Epidermal melanocyte (primary cell): ENCODE data around the gene DHRS4L2.
"Not testable (repeated sequence)": the region's sequence is repeated elsewhere in the genome, so short reads cannot be mapped to it uniquely, and the experiment has no call there.

Experiments used
- DNase-seq: peaks from one replicate; pipeline ENCODE4 v3.0.0; 2011; ENCODE audit warnings: low spot score; ENCODE audit not compliant: insufficient read length

Gene DHRS4L2

DNA sequence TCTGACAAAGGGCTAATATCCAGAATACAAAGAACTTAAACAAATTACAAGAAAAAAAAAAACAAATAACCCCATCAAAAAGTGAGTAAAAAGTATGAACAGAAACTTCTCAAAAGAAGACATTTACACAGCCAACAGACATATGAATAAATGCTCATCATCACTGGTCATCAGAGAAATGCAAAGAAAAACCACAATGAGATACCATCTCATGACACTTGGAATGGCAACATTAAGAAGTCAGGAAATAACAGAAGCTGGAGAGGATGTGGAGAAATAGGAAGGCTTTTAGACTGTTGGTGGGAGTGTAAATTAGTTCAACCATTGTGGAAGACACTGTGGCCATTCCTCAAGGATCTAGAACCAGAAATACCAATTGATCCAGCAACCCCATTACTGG is 30.2 kb downstream of the DHRS4L2 start:
- not testable (repeated sequence) for DNase-seq

DNA sequence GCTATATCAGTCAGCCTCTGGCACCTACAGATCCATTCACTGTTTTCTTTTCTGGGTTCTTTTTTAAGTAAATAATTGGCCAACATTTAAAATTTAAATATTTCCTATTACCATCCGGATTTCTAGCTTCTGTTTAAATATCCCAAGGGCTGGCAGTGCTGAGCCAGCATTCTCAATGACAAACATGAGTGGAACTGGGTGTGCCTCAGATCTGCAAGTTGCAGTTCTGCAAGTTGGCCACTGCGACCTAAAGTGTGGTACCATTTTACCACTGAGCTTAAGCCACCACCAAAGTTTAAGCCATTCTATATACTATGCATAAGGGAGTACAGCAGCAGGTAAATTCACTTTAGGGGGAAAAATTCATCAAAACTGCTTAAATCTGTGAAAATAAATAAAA is 31.2 kb downstream of the DHRS4L2 start:
- DNase-seq, result not testable (repeated sequence)

DNA sequence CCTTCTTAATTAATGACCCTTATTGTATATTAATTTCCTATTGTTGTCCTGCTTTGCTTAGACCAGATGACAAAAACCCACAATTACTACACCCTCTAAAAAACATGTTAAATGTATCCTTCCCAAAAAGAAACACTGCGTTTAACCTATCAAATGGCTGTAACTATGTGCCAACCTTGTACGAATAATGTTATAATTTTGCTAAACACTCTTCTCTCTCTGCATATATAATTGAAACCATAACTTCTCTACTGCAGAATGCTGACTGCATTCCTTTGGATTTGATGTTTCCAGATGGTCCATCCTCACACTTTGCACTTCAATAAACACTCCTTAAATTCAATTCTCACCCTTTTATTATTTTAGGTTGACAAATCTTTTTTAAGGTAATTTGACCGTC is 31.8 kb downstream of the DHRS4L2 start:
- peak; percentile 14 for DNase-seq

DNA sequence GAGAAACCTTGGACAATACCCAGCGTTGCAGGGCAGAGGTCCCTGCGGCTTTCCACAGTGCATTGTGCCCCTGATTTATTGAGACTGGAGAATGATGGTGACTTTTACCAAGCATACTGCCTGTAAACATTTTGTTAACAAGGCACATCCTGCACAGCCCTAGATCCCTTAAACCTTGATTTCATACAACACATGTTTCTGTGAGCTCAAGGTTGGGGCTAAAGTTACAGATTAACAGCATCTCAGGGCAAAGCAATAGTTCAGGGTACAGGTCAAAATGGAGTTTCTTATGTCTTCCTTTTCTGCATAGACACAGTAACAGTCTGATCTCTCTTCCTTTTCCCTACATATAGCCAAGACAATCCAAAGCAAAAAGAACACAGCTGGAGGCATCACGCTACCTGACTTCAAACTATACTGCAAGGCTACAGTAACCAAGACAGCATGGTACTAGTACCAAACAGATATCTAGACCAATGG is 36.2 kb downstream of the DHRS4L2 start:
- DNase-seq, result not testable (repeated sequence)

DNA sequence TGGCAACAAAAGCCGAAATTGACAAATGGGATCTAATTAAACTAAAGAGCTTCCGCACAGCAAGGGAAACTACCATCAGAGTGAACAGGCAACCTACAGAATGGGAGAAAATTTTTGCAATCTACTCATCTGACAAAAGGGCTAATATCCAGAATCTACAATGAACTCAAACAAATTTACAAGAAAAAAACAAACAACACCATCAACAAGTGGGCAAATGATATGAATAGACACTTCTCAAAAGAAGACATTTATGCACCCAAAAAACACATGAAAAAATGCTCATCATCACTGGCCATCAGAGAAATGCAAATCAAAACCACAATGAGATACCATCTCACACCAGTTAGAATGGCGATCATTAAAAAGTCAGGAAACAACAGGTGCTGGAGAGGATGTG is 41.0 kb downstream of the DHRS4L2 start:
- DNase-seq, result not testable (repeated sequence)

DNA sequence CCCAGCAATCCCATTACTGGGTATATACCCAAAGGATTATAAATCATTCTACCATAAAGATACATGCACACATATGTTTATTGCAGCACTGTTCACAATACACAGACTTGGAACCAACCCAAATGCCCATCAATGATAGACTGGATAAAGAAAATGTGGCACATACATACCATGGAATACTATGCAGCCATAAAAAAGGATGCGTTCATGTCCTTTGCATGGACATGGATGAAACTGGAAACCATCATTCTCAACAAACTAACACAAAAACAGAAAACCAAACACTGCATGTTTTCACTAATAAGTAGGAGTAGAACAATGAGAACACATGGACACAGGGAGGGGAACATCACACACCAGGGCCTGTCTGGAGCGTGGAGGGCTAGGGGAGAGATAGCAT is 42.6 kb downstream of the DHRS4L2 start:
- not testable (repeated sequence) for DNase-seq

DNA sequence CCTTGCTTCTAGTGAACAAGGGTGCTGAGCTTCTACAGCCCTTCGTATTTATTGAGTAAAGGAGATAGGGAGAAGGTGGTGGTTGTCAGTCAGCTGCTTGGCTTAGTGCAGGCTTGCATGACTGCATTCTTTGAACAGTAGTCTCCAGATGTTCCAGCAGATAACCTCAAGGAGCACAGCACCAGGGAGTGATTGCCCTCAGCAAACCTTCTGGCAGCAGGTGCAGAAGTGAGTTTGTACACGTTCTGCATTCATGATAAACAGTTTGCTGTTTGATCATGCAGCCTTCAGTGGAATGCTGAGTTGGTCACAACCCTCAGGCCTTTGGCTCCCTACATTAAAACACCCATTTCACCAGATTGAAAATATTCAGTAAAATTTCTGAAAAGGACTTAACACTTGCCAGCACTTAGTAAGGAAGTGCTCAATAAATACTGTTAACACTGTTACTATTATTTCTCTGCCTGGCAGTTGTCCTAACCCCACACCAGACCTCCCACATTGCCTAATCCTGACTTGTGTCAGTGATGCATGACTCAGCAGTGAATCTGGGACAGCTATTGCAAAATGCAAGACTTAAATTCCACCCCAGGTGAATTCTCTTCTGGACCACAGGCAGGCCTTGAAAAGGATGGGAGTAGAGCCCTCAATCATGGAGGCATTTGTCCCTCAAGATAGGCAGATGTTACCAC is 44.1 kb downstream of the DHRS4L2 start:
- no peak for DNase-seq

DNA sequence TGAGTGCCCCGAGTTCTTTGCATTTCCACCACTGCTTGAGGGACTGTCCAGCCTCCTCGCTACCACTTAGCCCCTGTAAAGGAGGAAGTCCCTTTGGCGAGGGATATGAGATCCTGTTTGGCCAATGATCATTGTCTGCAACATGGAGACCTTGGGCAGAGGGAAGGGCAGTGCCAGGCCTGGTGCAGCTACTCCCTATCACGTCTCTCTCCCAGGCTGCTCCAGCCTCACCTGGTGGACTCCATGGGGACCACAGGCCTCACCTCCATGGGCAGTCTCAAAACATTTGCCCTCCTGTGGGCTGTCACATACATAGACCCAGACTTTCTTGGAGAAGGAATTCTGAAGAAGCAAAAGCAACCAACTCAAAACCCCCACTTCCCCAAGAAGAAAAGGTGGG is 47.0 kb downstream of the DHRS4L2 start:
- not testable (repeated sequence) for DNase-seq

DNA sequence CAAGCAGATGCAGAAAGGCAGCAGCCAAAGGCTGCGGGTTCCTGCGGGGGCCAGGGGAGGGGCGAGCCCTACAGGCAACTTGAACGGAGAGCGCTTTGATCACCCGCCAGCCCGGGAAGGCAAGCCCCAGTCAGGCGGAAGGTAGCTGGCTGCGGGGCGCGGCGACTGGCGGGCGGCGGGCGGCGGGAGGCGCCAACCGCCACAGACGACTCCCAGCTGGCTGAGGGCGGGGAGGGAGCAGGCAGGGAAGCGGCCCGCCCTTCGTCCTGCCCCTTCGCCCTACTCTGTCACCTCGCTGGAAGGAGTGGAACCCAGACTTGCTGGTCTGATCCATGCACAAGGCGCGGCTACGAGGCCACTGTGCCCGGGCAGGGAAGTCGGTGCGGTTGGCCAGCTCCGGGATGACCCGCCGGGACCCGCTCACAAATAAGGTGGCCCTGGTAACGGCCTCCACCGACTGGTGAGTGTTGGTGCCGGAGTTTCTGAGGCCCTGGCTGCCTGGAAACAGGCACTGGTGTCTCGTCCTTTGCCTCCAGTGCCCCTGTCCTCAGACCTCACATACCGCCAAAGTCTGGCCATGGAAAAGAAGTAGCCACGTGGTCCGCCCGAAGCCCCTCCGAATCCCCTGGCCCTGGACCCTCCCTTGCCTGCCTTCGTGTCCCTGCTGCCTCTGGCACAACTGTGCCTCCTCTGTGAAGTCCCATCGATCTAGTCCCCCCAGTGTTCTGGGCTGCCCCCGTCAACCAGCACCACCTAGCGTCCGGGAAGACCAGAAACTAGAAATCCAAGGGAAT is 47.6 kb downstream of the DHRS4L2 start:
- peak; percentile 66 for DNase-seq

DNA sequence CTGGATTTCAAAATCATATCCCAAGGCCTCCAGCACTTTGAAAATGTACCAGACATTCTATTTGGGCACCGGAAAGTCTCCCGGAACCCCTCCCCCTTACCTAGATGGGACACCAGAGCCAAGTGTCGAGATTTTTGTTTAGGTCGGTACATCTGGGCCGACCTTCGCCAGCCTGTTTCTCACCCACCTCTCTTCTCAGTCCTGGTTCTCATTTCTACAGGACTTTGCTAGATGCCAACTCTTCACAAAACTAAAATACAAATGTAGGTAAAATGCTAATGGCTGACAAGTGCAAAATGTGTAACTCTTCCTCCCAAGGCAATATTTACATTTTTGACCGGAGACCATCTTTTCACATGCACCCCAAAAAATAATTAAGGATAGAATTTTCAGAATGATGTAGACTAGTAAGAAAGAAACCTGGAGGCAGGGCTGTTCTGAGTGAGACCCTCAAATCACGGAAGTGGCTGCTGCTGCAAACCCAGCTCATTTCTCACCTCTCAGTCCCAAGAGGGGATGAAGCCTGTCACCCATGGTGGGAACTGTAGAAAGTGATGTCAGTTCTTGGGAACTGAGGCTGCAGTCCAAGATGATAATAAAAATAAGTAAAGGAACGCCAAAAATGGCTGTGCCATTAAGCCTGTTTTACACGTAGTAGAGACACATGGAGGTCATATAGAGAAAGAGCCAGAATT is 48.4 kb downstream of the DHRS4L2 start:
- not testable (repeated sequence) for DNase-seq

DNA sequence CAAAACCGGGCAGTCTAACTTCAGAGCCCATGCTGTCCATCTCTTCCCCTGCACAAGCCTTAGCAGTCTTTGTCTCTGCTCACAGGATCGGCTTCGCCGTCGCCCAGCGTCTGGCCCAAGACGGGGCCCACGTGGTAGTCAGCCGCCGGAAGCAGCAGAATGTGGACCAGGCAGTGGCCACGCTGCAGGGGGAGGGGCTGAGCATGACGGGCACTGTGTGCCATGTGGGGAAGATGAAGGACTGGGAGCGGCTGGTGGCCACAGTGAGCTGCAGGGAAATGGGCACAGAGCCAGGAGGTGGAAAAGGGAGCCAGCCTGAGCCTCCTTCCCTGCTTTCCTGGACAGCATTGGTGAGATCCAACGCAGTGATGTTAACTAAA is 48.9 kb downstream of the DHRS4L2 start:
- no peak for DNase-seq

DNA sequence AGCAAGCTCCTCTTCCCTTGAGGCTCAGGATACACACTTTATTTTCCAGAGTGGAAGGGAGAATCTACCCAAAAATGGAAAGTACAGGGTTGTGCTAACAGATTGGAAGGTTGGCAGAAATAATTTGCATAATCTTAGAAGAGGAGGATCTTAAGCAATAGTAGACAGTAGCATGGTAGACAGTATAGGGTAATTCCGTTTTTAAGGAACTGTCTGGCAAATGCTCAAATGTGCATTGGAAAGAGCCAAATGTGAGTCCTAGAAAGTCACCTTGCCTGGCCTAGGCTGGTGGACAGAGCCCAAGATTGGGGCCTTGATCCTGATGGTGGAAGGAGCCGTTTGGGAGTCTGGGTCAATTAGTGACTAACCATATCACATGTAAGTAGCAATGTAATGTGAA is 50.0 kb downstream of the DHRS4L2 start:
- no peak for DNase-seq

DNA sequence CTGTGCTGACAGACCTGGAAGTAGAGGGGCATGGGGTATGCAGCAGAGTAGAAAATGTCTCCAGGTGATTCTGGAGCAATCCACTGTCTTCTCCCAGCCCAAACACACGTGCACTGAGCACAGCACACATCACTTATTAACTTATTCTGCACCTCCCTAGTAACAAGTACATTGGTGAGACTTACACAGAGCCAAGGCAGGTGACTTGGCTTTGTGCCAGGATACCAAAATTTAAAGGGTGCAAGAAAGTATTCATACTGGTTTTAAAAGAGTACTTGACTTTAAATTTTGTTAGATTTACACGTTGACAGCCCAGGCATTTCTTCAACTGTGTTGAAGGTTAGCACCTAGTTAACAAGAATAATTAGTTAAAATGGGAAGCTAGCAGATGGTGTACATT is 52.0 kb downstream of the DHRS4L2 start:
- no peak for DNase-seq

DNA sequence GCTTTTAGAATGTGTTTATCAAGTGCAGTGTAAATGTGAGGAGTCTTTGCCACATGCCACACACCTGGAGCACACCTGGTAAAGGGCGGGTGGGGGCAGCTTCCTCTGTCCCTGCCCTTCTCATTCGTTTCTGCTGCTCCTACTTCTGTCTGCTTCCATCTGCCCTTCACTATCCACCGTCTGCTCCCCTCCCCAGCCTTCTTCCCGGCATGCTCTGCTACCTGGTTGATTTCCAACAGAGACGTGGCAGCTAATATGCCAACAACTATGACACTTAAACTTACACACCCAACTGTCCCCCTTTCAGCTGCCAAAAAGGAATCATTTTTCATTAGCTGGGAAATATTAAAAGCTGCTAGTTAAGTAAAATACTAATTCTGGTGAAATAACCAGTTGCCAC is 54.0 kb downstream of the DHRS4L2 start:
- no peak for DNase-seq

DNA sequence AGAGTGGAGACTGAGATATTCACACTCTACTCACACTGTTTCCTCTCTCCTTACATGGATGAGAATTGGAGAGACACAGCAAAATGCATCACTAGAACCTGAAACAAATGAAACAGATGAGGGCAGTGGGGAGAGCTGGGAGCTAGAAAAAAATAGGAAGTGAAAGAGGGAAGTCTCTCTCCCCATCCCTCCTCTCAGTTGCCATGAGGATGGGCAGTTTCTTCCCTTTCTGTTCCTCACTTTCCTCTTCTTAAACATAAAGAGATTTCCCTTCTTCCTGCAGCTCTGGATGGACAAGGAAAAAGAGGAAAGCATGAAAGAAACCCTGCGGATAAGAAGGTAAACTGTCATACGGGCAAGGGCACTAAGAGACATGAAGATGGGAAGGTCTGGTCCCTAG is 60.3 kb downstream of the DHRS4L2 start:
- DNase-seq, result not testable (repeated sequence)

DNA sequence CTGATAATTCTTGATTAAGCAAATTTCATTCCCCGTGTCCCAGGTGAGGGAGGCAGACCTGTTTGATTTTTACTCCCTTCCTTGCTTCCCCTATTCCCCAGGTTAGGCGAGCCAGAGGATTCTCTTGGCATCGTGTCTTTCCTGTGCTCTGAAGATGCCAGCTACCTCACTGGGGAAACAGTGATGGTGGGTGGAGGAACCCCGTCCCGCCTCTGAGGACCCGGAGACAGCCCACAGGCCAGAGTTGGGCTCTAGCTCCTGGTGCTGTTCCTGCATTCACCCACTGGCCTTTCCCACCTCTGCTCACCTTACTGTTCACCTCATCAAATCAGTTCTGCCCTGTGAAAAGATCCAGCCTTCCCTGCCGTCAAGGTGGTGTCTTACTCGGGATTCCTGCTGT is 62.0 kb downstream of the DHRS4L2 start:
- peak; percentile 4 for DNase-seq

DNA sequence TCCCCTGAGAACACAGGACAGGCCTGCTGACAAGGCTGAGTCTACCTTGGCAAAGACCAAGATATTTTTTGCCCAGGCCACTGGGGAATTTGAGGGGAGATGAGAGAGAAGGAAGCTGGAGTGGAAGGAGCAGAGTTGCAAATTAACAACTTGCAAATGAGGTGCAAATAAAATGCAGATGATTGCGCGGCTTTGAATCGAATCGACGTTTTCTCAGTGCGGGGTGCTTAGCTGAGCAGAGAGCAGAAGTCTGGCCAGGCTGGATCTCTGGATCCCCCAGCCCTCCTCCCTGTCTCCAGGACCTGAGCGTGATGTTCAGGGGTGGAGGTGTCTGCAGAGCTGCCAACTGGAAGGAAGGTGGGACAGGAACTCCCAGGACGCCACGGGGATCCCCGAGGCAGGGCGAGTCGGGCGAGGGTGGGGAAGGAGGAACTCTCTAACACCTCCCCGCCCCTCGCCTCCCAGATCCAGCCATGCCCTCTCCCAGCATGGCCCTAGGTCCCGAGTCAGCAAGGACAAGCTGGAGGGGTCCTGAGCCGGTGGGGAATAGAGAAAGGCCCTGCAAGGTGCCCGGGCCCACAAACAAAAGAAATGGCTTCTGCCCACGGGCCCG is 62.6 kb downstream of the DHRS4L2 start:
- DNase-seq, result peak; percentile 4

DNA sequence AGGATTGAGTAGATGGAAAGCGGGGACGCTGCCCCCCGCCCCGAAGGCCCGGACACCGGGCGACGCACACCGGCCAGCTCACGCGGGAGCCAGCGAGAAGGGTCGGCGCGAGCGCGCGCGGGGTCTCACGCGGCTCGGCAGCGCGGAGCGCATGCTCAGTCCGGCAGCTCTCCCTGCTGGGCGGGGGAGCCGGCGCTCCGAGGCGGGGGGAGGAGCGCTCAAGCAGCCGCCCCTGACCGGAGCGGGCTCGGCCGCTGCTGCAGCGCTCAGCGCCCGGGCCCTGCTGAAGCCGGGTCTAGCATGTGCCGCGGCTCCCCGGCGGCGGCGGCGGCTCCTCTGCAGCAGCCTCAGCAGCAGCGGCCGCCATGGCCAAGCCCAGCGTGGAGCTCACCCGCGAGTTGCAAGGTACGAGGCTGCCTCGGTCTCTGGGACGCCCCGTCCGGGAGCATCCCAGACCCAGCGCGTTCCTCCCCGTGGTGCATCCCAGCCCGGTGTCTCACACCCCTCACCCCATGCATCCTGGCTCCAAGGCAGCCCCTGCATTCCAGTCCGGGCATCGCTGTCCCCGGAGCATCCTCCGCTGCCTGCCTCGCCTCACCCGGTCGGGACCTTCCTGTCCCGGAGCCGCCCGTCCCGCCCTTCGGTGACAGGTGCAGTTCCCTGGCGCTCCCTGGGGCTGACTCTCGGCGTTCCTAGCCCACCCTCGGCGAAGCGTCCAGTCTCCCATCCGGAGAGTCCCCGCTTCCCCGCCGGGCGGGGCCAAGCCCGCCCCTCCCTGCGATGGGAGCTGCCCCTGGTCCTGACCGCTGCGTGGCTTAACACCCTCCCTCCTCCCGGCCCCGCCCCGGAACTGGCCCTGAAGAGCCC is 63.3 kb downstream of the DHRS4L2 start, which contains the start of gene CARMIL3:
Gene CARMIL3, plus strand, starts transcription at position 221 of the 867 bp plus-strand sequence. Its CDS starts 145 bp downstream, at position 366.
- peak; percentile 33 for DNase-seq

DNA sequence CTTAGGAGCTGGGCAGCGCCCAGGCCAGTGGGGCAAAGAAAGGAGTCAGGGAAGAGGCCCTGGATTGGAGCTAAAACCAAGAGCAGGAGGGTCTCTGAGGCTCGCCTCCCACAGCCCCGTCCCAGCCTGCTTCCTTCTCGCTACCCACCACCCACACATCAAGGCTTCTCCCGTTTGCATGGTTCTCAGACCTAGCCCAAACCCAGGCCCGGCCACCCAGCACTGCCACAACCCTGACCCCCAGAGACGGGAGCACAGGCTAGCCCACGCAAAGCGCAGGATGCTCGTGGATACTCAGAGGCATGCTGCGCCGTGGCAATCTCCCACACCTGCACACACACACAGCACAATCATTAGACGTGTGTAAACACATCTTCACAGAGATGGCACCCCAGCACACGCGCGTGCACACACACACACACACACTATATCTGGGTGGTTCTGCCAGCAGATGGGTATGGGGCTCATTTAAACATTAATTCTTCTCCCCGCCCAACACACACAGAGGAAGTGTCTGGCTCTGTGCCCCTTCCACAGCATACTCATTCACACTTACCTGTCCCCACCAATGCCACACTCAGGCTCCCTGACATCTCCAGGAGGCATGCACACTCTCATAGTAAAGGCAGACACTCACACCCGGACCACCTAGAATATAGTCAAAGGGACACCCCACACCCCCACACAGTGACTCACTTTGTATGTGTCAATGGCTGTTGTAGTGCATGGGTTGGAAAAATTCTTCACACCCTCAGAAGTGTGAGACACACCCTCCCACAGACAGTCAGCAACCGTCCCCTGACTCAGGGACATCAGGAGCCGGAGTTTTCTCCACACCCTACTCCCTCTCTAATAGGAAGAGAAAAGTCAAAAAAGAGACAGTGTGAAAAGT is 64.2 kb downstream of the DHRS4L2 start:
- DNase-seq, result no peak
